ENCODE results near the gene STAB1. TPM values are rescaled to one million over a fixed set of nuclear protein-coding genes. Genes with fewer than 3 reads are reported as not detected.

Gene STAB1
- total and polyA plus RNA-seq, 2 of the 13 experiments (the other 11 are each of a cell fraction or from before 2014, with no cell fraction given): 0.09 to 0.34 TPM

GRCh38 chr3:52452570-52453221 is 42.4 kb upstream of the STAB1 start:
- WGBS (ENCODE audit: low lambda C conversion rate): 4% methylated on average over 5 of the region's 11 CpGs
- DNase-seq (ENCODE audit: low spot score) (peak; percentile 32), FAIRE-seq (peak; percentile 34), ATAC-seq (peak; percentile 11)
- peak overlapping the region; percentile 43; the same call in 1 of the 2 replicates for H3K9ac ChIP-seq (ENCODE audit: insufficient read depth, low read depth, low read length)
- peak overlapping the region; percentile 93 for H3K4me2 ChIP-seq (ENCODE audit: low read depth, low read length)
- no peak overlapping the region for H3K27ac ChIP-seq (ENCODE audit: extremely low read length, insufficient read depth, low read length)
- in situ Hi-C loops (cut with HindIII; ENCODE audit: extremely low pct_ligation_motif_present, low pct_unique_long_range_greater_than_20kb) (loop anchor here (10.0 kb wide), 1 partner anchor 232 kb away; the partner anchor contains the start of genes GNL3 and PBRM1), intact Hi-C loops (cut with micrococcal nuclease; ENCODE audit: unreplicated experiment) (no loop called here)
- no peaks in the 10 kb centered on the region for H3K9me3 ChIP-seq (ENCODE audit: low read length)
- no peaks in the 10 kb centered on the region for H4K20me1 ChIP-seq (ENCODE audit: insufficient read depth, low read length)
- peaks cover 92% of the 10 kb centered on the region for H3K4me1 ChIP-seq (ENCODE audit: insufficient read depth, low read length)
- peak overlapping the region in 2 of 3 experiments; percentile 48 to 92; a peak in 4 of 6 replicates for H3K4me3 ChIP-seq (replicated peaks in 1 of 3; ENCODE audit: insufficient read depth in 1 of 3, low read depth in 2 of 3, low read length in 3 of 3)
- H3K36me3 ChIP-seq (replicated peaks in 1 of 2; ENCODE audit: control insufficient read depth in 1 of 2, insufficient read depth in 2 of 2, low read length in 2 of 2): peaks cover 0 to 3% of the 10 kb centered on the region in 2 experiments; a peak in 1 of 5 replicates
- BruUV-seq (replicated peaks): no TSS peak
- ChIA-PET POLR2A (interaction anchor here (1.5 kb wide), 1 partner anchor 83 kb away, joined by 4 read pairs; the partner anchor contains the start of gene UQCC5), CTCF (ENCODE audit: low intra/inter-chr PET ratio, low total read pairs) (no interaction called here)
- no peaks in the 10 kb centered on the region; a peak in 1 of 5 replicates for H3K27me3 ChIP-seq (ENCODE audit: control insufficient read depth in 1 of 2, insufficient read depth in 2 of 2, low read length in 2 of 2)
- H2AFZ ChIP-seq (ENCODE audit: low read length): no peak overlapping the region
- peaks cover 18% of the 10 kb centered on the region for H3K79me2 ChIP-seq (ENCODE audit: insufficient read depth, low read length)
- TF ChIP-seq RXRA (CRISPR knock-in tag; IDR thresholded peaks at IDR 0.05): peak; percentile 70
- peak; percentile 42; the same call in 1 of the 2 replicates for TF ChIP-seq HNF4A (CRISPR knock-in tag; IDR thresholded peaks at IDR 0.05)
- 0 out of 2 replicates have a peak, but pooled peaks have one; percentile 27 for TF ChIP-seq YEATS4 (CRISPR knock-in tag; IDR thresholded peaks at IDR 0.05; ENCODE audit: borderline replicate concordance)
- TF ChIP-seq GATAD2A (CRISPR knock-in tag; IDR thresholded peaks at IDR 0.05): 0 out of 2 replicates have a peak, but pooled peaks have one; percentile 34
- TF ChIP-seq TCF7L2 (IDR thresholded peaks at IDR 0.05; ENCODE audit: low read depth, low read length): no peak
- TF ChIP-seq ZNF629 (CRISPR knock-in tag; conservative IDR thresholded peaks at IDR 0.05): peak; percentile 92
- no peak; the same call in 1 of the 2 replicates for TF ChIP-seq NR2F6 (IDR thresholded peaks at IDR 0.05)
- TF ChIP-seq NR2F6 (CRISPR knock-in tag; IDR thresholded peaks at IDR 0.05): 0 out of 2 replicates have a peak, but pooled peaks have one; percentile 22
- TF ChIP-seq, protein P1, sequence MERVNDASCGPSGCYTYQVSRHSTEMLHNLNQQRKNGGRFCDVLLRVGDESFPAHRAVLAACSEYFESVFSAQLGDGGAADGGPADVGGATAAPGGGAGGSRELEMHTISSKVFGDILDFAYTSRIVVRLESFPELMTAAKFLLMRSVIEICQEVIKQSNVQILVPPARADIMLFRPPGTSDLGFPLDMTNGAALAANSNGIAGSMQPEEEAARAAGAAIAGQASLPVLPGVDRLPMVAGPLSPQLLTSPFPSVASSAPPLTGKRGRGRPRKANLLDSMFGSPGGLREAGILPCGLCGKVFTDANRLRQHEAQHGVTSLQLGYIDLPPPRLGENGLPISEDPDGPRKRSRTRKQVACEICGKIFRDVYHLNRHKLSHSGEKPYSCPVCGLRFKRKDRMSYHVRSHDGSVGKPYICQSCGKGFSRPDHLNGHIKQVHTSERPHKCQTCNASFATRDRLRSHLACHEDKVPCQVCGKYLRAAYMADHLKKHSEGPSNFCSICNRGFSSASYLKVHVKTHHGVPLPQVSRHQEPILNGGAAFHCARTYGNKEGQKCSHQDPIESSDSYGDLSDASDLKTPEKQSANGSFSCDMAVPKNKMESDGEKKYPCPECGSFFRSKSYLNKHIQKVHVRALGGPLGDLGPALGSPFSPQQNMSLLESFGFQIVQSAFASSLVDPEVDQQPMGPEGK (CRISPR knock-in tag; IDR thresholded peaks at IDR 0.05): peak; percentile 69
- TF ChIP-seq, protein P2, sequence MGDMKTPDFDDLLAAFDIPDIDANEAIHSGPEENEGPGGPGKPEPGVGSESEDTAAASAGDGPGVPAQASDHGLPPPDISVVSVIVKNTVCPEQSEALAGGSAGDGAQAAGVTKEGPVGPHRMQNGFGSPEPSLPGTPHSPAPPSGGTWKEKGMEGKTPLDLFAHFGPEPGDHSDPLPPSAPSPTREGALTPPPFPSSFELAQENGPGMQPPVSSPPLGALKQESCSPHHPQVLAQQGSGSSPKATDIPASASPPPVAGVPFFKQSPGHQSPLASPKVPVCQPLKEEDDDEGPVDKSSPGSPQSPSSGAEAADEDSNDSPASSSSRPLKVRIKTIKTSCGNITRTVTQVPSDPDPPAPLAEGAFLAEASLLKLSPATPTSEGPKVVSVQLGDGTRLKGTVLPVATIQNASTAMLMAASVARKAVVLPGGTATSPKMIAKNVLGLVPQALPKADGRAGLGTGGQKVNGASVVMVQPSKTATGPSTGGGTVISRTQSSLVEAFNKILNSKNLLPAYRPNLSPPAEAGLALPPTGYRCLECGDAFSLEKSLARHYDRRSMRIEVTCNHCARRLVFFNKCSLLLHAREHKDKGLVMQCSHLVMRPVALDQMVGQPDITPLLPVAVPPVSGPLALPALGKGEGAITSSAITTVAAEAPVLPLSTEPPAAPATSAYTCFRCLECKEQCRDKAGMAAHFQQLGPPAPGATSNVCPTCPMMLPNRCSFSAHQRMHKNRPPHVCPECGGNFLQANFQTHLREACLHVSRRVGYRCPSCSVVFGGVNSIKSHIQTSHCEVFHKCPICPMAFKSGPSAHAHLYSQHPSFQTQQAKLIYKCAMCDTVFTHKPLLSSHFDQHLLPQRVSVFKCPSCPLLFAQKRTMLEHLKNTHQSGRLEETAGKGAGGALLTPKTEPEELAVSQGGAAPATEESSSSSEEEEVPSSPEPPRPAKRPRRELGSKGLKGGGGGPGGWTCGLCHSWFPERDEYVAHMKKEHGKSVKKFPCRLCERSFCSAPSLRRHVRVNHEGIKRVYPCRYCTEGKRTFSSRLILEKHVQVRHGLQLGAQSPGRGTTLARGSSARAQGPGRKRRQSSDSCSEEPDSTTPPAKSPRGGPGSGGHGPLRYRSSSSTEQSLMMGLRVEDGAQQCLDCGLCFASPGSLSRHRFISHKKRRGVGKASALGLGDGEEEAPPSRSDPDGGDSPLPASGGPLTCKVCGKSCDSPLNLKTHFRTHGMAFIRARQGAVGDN (CRISPR knock-in tag; IDR thresholded peaks at IDR 0.05): peak; percentile 10; the same call in 1 of the 2 replicates
- peak; percentile 49 for TF ChIP-seq SOX5 (CRISPR knock-in tag; IDR thresholded peaks at IDR 0.05; ENCODE audit: borderline replicate concordance)
- TF ChIP-seq, protein P3, sequence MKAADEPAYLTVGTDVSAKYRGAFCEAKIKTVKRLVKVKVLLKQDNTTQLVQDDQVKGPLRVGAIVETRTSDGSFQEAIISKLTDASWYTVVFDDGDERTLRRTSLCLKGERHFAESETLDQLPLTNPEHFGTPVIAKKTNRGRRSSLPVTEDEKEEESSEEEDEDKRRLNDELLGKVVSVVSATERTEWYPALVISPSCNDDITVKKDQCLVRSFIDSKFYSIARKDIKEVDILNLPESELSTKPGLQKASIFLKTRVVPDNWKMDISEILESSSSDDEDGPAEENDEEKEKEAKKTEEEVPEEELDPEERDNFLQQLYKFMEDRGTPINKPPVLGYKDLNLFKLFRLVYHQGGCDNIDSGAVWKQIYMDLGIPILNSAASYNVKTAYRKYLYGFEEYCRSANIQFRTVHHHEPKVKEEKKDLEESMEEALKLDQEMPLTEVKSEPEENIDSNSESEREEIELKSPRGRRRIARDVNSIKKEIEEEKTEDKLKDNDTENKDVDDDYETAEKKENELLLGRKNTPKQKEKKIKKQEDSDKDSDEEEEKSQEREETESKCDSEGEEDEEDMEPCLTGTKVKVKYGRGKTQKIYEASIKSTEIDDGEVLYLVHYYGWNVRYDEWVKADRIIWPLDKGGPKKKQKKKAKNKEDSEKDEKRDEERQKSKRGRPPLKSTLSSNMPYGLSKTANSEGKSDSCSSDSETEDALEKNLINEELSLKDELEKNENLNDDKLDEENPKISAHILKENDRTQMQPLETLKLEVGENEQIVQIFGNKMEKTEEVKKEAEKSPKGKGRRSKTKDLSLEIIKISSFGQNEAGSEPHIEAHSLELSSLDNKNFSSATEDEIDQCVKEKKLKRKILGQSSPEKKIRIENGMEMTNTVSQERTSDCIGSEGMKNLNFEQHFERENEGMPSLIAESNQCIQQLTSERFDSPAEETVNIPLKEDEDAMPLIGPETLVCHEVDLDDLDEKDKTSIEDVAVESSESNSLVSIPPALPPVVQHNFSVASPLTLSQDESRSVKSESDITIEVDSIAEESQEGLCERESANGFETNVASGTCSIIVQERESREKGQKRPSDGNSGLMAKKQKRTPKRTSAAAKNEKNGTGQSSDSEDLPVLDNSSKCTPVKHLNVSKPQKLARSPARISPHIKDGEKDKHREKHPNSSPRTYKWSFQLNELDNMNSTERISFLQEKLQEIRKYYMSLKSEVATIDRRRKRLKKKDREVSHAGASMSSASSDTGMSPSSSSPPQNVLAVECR (CRISPR knock-in tag; IDR thresholded peaks at IDR 0.05; ENCODE audit: borderline replicate concordance): peak; percentile 8; the same call in 1 of the 2 replicates
- TF ChIP-seq TEAD3 (CRISPR knock-in tag; optimal IDR thresholded peaks at IDR 0.05; ENCODE audit: borderline replicate concordance): peak; percentile 17
- TF ChIP-seq ZNF263 (CRISPR knock-in tag; IDR thresholded peaks at IDR 0.05): 0 out of 2 replicates have a peak, but pooled peaks have one; percentile 33

Data from HepG2 (cell line).